Lower lobe of right lung (tissue), 2 donors: ENCODE measurements around the gene BACH2. TPM values are rescaled to one million over a fixed set of nuclear protein-coding genes. Genes with fewer than 3 reads are reported as not detected.

ENCODE experiments used
- ATAC-seq, 2 donors: fragments of 200-7000 bp; cut with Tn5 transposase; one replicate each; pipeline ENCODE4 v1.9.1; 2020 to 2022; ENCODE audit warnings: mild to moderate bottlenecking in 2 of 2, moderate library complexity in 2 of 2
- DNase-seq: peaks from one replicate; pipeline ENCODE4 v3.0.0-alpha.2; 2020
- H3K27ac ChIP-seq: fragments of 200-600 bp; one replicate; pipeline ENCODE4 v1.8.0; 2022
- H3K27me3 ChIP-seq: fragments of 200-600 bp; one replicate; pipeline ENCODE4 v1.8.0; 2022; ENCODE audit warnings: low read depth
- H3K36me3 ChIP-seq: fragments of 200-600 bp; one replicate; pipeline ENCODE4 v1.8.0; 2022; ENCODE audit warnings: mild to moderate bottlenecking
- H3K4me1 ChIP-seq: fragments of 200-600 bp; one replicate; pipeline ENCODE4 v1.8.0; 2022
- H3K4me3 ChIP-seq: fragments of 200-600 bp; one replicate; pipeline ENCODE4 v1.8.0; 2022; ENCODE audit warnings: mild to moderate bottlenecking
- H3K9me3 ChIP-seq: fragments of 200-600 bp; one replicate; pipeline ENCODE4 v1.8.0; 2022
- intact Hi-C: fragments of 100-400 bp; cut with DNase I; formaldehyde crosslinking; loops from one replicate; pipeline ENCODE4 v1.11.0; 2022
- total RNA-seq: library from RNA; stranded (reverse); fragmentation: NEBNext Ultra II Directional; extraction: Animal tissue kit (Norgen Biotek cat#: 25700); gene quantifications from one replicate; pipeline ENCODE4 v1.2.1, GENCODE V29; 2021
- TF ChIP-seq, protein P1 (sequence below): fragments of 200-600 bp; IDR thresholded peaks from one replicate; pipeline ENCODE4 v1.8.0; 2022; ENCODE audit warnings: antibody characterized with exemption, mild to moderate bottlenecking
- donor health status: DM: no; HTN: yes; CAD: no; lungs with severe emphysema.

The BACH2 gene
- total RNA-seq, 1 donor from 2014 or later: 6.3 TPM

DNA sequence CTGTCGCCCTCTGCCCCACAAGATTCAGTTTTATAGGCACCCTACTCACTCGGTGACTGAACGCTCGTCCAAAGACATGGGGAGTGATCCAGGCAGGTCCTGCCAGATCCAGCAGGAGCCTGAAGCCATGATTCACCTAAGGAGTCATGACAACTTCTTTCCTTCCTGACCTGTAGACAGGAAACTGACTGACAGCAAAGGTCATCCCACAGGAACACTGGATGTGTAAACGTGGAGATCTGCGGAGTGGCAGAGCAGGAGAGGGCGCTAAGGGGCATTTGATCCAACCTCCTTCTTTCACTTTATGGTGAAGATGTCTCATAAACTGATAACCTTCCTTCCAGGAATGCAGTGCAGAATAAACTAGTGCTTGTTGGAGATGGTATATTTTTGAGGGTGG, 210.1 kb downstream of the BACH2 start:
- H3K27ac ChIP-seq: no peak overlapping the region
- ATAC-seq: no peak

DNA sequence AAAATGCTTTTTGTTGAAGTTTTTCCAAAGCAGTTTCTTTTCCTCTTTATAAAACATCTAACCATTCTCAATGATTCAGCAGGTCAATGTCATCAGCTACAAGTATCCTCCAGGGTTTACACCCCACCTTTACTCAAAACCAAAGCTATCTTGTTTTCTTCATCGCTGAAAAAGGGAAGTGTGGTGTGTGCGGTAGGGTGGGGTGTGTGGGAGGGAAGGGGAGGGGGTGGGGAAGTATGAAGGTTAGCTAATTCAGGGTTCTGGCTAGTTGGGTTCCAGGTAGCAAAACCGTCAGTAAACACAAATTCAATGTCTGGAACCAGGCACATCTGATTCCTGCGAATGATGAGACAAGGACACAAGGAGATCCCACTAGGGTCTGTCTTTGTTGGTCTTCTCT, 212.8 kb downstream of the BACH2 start:
- Histone ChIP-seq H3K27me3 (no peaks in the 10 kb centered on the region), H3K36me3 (no peaks in the 10 kb centered on the region), H3K4me1 (no peaks in the 10 kb centered on the region), H3K4me3 (no peak overlapping the region), H3K27ac (no peak overlapping the region), H3K9me3 (no peaks in the 10 kb centered on the region)
- DNase-seq (no peak), ATAC-seq (peak in 1 of 2 donors; percentile 49)
- TF ChIP-seq, protein P1, sequence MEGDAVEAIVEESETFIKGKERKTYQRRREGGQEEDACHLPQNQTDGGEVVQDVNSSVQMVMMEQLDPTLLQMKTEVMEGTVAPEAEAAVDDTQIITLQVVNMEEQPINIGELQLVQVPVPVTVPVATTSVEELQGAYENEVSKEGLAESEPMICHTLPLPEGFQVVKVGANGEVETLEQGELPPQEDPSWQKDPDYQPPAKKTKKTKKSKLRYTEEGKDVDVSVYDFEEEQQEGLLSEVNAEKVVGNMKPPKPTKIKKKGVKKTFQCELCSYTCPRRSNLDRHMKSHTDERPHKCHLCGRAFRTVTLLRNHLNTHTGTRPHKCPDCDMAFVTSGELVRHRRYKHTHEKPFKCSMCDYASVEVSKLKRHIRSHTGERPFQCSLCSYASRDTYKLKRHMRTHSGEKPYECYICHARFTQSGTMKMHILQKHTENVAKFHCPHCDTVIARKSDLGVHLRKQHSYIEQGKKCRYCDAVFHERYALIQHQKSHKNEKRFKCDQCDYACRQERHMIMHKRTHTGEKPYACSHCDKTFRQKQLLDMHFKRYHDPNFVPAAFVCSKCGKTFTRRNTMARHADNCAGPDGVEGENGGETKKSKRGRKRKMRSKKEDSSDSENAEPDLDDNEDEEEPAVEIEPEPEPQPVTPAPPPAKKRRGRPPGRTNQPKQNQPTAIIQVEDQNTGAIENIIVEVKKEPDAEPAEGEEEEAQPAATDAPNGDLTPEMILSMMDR: no peak
- intact Hi-C loops: no loop called here

More for the DNA sequence above, 210.1 kb downstream of the BACH2 start:
- DNase-seq: no peak
- Histone ChIP-seq H3K36me3 (no peaks in the 10 kb centered on the region), H3K9me3 (no peaks in the 10 kb centered on the region), H3K4me3 (no peak overlapping the region), H3K4me1 (no peaks in the 10 kb centered on the region), H3K27me3 (no peaks in the 10 kb centered on the region)
- TF ChIP-seq, protein P1: no peak
- intact Hi-C loops: no loop called here

DNA sequence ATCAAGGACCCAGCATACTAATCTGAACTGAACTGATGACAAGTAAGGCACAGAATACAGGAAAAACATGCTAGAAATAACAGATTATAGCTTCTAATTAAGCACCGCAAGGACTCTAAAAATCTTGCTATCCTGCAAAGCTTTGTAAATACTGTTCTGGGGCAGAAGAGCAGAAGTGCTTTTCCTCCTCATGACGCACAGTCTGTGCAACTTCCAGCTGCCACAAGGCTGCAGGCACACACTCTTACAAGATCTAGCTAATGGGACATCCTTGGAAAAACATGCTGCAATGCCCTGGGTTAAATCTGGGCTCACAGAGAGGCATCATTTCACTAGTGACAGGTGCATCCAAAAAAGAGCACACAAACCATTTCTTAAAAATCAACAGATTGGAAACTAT, 213.8 kb downstream of the BACH2 start:
- H3K36me3 ChIP-seq: no peaks in the 10 kb centered on the region
- no peaks in the 10 kb centered on the region for H3K9me3 ChIP-seq
- no peak overlapping the region for H3K27ac ChIP-seq
- intact Hi-C loops: no loop called here
- ATAC-seq: no peak
- TF ChIP-seq, protein P1: no peak
- no peaks in the 10 kb centered on the region for H3K27me3 ChIP-seq
- no peak for DNase-seq
- H3K4me3 ChIP-seq: no peak overlapping the region
- H3K4me1 ChIP-seq: no peaks in the 10 kb centered on the region

DNA sequence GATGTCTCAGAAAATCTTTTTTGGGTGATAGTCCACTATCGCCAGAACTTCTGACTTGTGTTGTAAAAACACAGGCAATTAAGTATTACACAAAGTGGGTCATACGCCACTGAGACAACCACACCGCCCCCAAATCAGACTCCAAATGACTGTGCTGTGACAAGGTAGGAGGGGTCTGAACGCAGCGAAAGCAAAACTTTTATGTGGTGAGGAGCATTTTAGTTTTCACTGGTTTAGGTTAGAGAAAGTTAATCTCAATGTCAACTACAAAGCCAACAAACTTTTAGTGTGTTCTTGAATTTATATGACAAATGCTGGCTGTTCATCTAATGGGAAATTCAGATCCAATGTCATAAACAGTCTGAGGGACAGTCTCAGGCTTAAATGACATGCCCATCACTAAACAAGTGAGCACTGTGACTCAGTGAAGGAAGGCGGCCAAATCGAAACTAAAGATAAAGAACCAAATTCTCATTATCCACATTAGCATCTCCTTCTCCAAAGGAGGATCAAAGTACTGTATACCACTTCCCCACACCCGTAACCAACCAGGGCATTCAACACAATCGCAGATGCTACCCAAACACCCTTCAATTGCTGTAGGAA, 215.7 kb downstream of the BACH2 start:
- intact Hi-C loops: no loop called here
- no peak for ATAC-seq
- no peaks in the 10 kb centered on the region for H3K27me3 ChIP-seq

DNA sequence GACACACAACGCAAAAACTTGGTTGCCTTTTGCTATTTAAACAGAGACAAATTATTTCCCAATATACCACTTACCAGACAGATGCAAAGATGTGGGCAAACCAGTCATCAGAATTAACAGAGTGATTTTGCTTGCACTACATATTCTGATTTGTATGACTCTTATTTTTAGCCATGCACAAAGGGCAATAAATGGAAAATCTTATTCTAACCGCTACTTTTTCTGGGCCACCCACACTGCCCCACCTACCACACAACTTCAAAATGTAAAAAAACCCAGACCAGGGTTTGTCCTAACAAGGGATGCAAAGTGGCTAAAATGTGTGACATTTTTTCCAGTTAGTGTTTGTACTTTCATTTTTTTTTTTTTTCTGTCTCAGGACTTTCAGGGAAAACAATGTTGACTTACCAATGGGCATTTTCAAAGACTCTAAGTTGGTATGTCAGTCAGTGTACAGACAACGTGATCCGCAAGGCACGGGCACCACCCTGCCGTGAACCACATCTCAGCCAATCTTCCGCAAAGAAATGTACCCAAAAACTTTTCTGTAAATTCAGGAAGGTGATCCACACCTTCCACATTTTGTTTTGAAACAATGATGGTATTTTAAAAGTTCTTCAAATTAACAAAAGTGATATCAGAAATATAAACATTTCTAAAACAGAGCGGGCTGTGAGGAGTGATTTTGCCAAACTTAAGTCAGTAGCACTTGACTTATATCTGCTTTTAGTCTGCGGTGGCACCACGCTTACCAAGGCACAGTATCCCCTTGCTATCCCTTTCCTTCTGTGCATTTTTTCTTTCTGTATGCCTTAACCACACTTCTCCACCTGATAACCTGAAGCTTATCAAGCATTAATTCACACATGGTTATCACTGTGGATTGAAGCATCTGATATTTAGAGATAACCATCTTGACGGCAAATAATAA, 216.8 kb downstream of the BACH2 start:
- Histone ChIP-seq H3K4me3 (no peak overlapping the region), H3K27me3 (no peaks in the 10 kb centered on the region), H3K27ac (no peak overlapping the region), H3K36me3 (no peaks in the 10 kb centered on the region), H3K4me1 (no peaks in the 10 kb centered on the region), H3K9me3 (no peaks in the 10 kb centered on the region)
- ATAC-seq: no peak
- intact Hi-C loops: no loop called here
- TF ChIP-seq, protein P1: no peak
- DNase-seq: no peak

More for the DNA sequence above, 215.7 kb downstream of the BACH2 start:
- DNase-seq: no peak
- Histone ChIP-seq H3K4me1 (no peaks in the 10 kb centered on the region), H3K27ac (no peak overlapping the region), H3K4me3 (no peak overlapping the region), H3K9me3 (no peaks in the 10 kb centered on the region), H3K36me3 (no peaks in the 10 kb centered on the region)
- TF ChIP-seq, protein P1: no peak
